ENCODE results near the gene NUP85.
"Not testable (repeated sequence)": the region's sequence is repeated elsewhere in the genome, so short reads cannot be mapped to it uniquely, and the experiment has no call there.

NUP85 gene

DNA sequence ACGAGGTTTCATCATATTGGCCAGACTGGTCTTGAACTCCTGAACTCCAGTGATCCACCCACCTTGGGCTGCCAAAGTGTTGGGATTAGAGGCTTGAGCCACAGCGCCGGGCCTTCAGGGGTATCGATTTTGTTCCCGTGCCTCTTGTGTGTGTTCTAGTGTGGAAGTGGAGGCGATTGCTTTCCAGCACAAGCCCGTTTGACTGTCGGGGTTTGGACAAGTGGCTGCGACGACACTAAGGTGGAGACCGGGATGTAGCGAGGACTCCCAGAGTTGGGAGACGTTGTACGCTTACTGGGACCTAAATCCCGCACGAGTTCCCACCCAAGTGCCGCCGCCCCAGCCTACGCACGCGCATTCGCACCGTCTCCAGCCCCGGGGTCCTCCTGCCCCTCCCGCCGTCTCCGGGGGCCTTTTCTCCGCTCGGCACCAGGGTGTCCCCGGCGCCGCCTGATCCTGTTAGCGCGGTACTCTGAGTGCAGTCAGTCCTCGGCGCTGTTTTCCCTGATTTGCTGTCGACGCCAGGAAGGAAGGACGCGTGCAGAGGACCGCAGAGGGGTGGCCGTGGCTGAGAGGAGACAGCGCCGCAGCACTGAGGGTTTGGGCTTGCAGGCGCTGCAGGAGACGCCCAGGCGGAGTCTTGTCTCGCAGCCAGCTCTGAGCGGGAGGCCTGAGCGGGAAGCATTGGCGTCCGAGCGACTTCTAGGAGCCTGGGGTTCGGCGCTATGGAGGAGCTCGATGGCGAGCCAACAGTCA is at the start of gene NUP85:
Gene NUP85 (plus strand): TSS at position 643 of the 756 bp plus-strand sequence. CDS start 83 bp downstream, at position 726.
- H3K27ac ChIP-seq, result peak within 1 kb of the TSS; percentile 99
- no peak for TF ChIP-seq CTCF (conservative IDR thresholded peaks at IDR 0.05)

DNA sequence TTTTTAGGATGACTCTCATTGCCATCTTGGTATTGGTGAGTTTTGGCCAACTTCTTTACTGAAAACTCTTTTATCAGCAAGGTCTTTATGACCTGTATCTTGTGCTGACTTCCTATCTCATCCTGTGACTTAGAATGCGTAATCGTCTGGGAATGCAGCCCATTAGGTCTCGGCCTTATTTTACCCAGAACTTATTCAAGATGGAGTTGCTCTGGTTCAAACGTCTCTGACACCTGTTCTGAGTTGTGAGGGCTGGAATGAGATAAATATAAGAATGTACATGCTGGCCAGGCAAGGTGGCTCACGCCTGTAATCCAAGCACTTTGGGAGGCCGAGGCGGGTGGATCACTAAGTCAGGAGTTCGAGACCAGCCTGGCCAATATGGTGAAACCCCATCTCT is 47.0 kb upstream of the NUP85 start:
- H3K27ac ChIP-seq, result not testable (repeated sequence)

GRCh38 chr17:75159196-75160031 is 46.1 kb upstream of the NUP85 start:
- H3K27ac ChIP-seq, result no peak overlapping the region
- TF ChIP-seq CTCF (conservative IDR thresholded peaks at IDR 0.05), result no peak

- no peak for TF ChIP-seq CTCF (conservative IDR thresholded peaks at IDR 0.05)
- H3K27ac ChIP-seq, result no peak overlapping the region
Measured at GRCh38 chr17:75160211-75160610, 45.3 kb upstream of the NUP85 start.

GRCh38 chr17:75163074-75163473 is 42.4 kb upstream of the NUP85 start:
- H3K27ac ChIP-seq, result no peak overlapping the region
- no peak for TF ChIP-seq CTCF (conservative IDR thresholded peaks at IDR 0.05)

GRCh38 chr17:75164606-75165005 is 40.9 kb upstream of the NUP85 start:
- not testable (repeated sequence) for H3K27ac ChIP-seq

GRCh38 chr17:75168998-75169397 is 36.5 kb upstream of the NUP85 start:
- no peak overlapping the region for H3K27ac ChIP-seq
- TF ChIP-seq CTCF (conservative IDR thresholded peaks at IDR 0.05), result no peak

GRCh38 chr17:75173526-75173925 is 32.0 kb upstream of the NUP85 start:
- TF ChIP-seq CTCF (conservative IDR thresholded peaks at IDR 0.05), result no peak
- H3K27ac ChIP-seq, result no peak overlapping the region; the same call in 1 of the 2 replicates
